Hematopoietic multipotent progenitor cell treated with erythropoietin and hydrocortisone succinate and interleukin-3 and kit ligand, for 4 days (in vitro differentiated cells): ENCODE results near the gene PWP2.
"Not testable (repeated sequence)": the region's sequence is repeated elsewhere in the genome, so short reads cannot be mapped to it uniquely, and the experiment has no call there.

Experiments used
- DNase-seq: peaks from one replicate; pipeline ENCODE4 v3.0.0-alpha.2; 2015

PWP2 gene

GRCh38 chr21:44139787-44140551 is 32.8 kb downstream of the PWP2 start:
- DNase-seq, result not testable (repeated sequence)

GRCh38 chr21:44140552-44140932 is 33.3 kb downstream of the PWP2 start:
- DNase-seq, result not testable (repeated sequence)

DNA sequence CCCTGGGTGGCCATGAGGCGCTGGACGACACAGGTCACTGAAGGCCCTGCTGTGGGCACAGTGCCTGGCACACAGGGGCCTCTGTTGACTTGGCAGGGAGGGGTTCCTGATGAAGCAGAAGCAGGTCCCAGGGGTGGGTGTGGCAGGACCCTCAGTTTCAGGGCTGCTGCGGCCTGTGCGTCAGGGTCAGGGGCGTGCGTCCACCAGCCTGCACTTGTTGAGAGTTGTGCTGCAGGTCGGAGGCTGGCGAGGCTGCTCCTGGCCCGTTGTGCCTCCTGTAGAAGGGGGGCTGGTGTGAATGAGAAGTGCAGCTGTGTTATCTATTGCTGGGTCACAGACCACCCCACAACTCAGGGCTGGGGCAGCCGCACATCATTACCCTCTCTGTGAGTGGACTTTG is 35.3 kb downstream of the PWP2 start:
- DNase-seq, result peak; percentile 0

DNA sequence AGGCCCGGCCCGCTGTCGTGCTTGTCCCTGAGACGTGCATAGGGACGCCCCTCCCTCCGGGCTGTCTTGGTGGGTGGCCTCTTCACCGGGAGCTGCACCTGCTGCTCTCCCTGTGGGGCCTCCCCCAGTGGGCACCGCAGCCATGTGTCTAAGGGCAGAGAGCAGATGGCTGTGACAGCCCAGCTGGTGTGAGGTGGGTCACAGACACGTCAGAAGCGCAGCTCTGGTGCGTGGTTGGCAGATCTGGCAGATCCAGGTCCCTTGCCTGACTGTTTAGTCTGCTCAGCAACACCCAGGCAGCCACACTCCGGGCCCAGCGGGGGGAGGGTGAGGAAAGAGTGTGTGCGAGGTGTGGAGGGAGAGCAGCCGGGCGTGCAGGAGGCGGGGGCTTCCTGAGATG is 36.2 kb downstream of the PWP2 start:
- DNase-seq, result not testable (repeated sequence)

DNA sequence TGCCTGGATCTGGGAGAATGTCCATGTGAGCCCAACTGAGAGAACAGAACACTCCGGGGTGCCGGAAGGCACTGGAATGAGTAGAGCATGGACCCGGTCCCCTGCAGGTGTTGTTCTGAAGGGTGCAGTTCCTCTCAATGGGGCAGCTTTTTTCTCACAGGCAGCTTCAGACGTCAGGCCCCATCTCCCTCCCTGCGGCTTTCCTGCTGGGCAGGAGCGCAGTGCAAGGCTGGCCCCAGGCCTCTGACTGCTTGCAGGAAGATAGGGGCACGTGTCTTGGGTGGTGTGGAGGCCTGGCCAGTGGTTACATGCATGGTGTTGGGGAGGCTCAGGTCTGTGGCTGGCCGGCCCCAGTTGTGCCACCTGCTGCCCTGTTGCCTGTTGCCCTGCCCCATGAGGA is 36.8 kb downstream of the PWP2 start:
- not testable (repeated sequence) for DNase-seq

DNA sequence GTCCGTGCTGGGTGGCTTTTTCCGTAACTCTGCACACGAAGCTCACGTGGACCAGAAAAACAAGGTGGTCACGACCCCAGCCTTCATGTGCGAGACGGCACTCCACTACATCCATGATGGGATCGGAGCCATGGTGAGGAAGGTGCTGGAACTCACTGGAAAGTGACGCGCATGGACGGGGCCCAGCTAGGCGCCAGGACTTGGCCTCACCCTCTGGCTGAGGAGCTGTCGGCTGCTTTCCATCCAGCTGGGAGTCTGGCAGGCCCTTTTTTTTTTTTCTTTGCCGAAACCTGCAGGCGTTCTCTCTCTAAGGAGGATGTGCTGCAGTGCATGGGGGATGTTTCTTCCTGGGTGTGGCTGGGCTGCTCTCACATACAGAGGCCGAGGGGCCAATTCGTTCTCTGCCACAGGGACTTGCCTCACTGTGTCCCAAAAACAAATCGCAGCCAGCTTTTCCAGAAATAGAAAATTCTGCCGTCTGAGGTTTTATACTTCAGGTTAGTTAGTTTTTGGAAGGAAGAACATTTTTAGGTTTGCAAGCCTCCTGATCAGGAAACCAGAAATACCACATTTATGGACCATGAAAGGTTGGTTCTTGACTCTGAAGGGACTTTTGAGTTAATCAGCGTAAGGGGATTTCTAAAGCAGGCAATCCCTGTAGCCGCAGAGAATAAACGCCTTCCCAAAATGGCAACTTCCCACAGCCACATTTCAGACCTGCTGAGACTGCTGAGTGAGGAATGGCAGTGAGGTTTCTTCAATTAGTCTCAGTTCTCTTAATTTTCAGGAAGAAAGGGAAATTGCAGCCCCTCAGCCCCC is 37.8 kb downstream of the PWP2 start:
- not testable (repeated sequence) for DNase-seq

DNA sequence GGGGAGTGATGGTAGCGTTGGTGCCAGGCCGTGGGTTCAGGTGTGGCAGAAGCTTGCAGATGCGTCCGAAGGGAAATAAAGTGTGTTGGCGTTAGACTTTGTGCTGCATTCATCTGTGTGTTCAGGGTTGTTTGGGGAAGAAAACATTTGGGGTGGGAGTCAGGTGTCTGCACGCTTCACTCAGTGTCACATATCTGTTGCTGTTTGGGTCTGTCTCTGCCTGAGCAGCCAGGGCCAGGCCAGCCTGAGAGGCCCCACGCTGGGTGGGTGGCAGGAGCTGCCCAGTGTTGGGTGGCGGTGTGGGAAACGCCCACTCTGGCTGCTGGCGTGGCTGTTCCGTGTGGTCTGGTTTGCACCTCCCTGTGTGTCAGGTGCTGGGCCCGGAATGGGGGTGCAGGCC is 38.4 kb downstream of the PWP2 start:
- DNase-seq, result not testable (repeated sequence)

DNA sequence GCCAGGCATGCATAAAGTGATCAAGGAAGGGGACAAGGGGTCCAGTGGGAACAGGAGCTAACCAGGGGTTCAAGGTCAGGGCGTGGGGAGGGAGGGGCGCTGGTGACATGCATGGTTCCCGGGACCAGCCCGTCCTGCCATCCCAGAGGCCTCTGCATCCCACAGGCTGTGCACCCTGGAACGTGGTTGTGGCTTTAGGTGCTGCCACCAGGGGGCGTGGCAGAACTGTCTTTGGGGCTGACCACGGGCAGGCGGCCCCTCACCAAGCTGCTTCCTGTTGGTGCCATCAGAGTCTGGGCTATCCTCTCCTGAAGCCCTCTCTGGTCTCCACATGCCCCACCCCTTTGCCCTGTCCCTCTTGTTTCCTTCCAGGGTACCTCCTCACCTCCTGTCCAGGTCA is 39.9 kb downstream of the PWP2 start:
- DNase-seq, result not testable (repeated sequence)

GRCh38 chr21:44150255-44150654 is 43.1 kb downstream of the PWP2 start:
- DNase-seq, result not testable (repeated sequence)

DNA sequence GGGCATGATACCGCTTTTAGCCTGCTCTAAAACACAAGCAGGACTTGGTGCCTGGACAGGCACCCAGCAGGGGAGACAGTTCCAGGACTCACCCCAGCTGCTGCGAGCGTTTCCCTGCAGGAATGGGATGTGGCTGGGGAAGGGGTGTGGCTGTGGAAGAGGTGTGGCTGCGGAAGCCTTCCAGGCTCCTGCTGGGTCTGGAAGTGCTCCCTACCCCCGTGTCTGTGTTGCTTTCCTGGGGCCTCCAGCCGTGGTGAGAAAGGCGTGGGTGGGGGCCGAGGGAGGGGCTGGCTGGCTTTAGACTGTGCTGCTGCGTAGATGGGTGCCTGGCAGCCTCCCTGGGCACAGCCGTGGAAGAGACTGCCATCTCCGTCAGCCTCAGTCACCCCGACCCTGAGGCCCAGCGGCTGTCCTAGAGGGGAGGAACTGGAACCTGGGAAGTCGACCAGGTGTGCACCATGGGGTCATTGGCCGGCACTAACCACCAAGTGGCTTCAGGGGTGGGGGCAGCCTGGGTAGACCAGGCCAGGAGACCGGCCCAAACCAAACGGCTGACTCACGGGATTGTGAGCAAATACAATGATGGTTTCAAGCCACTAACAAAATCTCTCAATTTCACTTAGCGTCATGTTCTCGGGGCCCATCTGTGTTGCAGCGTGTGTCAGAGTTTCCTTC is 46.2 kb downstream of the PWP2 start:
- DNase-seq, result not testable (repeated sequence)

DNA sequence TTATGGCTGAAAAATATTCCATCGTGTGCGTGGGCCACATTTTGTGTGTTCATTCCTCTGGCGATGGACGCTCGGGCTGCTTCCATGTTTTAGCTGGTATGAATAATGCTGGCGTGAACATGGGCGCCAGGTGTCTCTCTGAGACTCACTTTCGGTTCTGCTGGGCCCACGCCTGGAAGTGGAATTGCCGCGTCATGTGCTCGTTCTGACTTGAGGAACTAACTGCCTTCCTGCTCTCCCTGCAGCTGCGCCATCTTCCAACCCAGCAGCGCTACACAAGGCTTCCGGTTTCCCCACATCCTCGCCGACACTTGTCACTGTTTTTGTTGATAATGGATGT is 46.7 kb downstream of the PWP2 start:
- not testable (repeated sequence) for DNase-seq

DNA sequence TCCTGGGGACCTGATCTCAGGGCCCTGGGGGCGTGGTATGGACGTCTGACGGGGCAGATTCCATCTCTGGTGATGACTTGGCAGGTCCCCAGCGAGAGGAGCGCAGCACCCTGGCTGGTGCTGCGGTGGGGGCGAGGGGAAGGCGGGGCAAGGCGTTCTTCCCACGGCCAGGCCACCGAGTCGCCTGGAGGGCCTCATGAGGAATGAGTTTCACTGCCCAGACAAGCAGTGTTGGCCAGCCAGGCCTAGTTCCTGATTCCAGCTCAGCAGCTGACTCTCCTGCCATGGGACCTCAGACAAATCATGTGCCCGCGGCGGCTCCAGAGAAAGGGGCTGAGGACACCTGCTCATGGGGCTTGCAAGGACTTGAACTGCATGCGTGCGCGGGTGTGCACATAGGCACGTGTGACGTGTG is 47.6 kb downstream of the PWP2 start:
- DNase-seq, result not testable (repeated sequence)

DNA sequence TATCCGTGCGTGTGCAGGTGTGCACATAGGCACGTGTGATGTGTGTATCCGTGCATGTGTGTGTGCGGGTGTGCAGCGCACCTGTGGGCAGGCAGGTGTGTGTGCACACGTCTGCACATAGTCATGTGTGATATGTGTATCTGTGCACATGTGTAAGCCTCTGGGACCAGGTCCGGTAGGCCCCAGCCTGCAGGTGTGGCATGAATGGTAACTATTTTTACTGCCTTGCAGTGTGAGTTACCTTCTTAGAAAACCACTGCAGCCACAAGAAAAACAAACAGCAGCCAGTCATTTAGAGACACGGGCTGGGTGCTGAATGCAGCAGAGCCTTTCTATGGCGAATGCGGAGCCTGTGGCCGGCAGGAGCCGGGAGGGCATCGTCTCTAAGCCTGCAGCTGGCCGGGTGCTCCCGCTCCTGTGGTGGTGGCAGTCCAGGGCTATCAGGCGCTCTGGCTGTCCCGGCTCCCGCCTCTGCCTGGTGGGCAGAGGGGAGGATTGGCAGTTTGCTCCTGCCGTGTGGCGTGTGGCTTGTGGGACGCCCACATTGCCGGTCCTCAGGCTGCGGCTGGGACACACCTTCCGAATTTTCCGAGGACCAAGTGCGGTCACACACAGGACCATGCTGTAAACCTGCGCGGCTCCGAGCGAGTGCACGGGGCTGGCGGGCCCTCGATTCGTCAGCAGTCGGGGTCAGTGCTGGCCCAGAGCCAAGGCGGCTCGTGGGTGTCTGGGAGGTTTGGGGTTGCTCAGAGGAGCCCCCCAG is 48.2 kb downstream of the PWP2 start:
- DNase-seq, result not testable (repeated sequence)

- not testable (repeated sequence) for DNase-seq
Measured at GRCh38 chr21:44155994-44156380, 48.8 kb downstream of the PWP2 start.

DNA sequence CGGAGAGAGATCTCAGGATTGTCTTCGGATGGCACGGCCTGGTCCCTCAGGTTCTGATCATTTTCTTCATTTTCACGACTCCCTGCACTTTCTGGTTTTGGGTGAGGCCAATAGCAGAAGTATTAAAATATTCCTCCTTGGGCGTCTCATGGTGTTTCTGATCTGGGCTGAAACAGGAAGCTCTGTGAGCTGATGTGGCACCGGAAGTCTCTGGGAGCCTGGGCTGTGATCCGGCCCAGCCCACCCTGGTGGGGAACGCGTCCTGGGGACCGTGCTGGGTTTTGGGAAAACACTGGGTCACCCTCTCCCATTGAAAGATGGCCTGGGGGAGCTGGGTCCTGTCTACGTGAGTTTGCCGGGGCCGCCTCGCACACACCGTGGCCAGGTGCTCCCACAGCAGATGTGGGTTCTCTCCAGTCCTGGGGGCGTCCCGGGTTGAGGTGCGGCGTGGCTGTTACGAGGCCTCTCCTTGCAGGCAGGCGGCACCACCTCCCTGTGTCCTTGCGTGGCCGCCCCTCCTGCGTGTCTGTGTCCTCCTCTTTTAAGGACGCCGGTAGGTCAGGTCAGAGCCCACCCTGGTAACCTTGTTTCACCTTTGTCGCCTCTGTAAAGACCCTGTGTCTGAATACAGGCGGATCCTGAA is 50.4 kb downstream of the PWP2 start:
- DNase-seq, result not testable (repeated sequence)

DNA sequence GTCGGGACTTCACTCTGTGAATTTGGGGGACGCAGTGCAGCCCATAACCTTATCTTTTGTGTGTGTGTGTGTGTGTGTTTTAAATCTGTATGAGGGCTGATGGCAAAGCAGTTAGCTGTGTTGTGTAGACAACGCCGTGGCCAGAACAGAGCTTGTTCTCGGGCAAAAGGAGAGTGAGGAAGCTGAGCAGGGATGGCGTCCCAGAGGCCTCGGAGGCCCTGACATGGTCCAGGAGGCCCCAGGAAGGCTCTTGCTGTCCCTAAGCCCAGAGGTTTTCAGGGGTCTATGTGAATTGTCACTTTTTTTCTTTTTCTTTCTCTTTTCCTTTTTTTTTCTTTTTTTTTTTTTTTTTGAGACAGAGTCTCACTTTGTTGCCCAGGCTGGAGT is 50.9 kb downstream of the PWP2 start:
- peak; percentile 4 for DNase-seq

DNA sequence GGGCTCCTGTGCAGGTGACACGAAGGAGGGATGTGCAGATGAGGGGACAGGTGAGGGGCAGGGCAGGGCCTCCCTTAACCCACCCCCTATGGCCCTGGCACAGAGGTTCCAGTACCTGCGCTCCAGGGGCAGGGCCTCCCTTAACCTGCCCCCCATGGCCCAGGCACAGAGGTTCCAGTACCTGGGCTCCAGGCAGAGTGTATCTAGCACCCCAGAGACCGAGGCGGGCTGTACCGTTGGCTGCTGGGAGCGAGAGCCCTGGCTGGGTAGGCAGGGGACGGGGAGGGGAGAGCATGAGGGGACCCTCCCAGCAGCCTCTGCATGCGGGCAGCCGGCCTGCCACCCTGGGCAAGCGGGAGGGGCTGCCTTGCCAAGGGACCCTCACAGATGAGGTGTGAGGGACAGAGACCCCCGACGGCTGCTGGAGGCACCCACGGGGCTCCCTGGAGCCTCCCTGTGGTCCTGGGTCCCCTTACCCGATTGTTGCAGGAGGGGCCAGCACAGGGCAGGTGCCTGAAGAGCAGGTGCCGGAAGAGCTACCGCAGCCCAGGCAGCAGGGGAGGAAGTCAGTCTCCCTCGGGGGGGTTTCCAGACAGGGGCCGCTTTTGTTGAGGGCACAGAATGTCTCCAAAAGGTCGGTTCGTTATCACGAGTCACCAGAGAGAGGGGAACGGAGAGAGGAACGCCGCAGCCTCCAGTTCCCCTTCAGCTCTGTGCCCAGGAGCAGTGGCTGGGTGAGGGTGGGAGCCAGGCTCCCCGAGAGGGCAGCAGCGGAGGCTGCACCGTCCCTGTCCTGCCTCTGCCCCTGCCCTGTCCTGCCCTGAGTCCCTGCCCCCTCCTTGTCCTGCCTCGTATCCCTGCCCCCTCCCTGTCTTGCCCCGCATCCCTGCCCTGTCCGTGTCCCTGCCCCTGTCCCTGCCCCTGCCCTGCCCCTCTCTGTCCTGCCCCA is 52.4 kb downstream of the PWP2 start:
- DNase-seq, result peak; percentile 74

GRCh38 chr21:44160298-44160672 is 53.1 kb downstream of the PWP2 start:
- DNase-seq, result not testable (repeated sequence)

GRCh38 chr21:44160821-44161220 is 53.6 kb downstream of the PWP2 start:
- DNase-seq, result not testable (repeated sequence)

DNA sequence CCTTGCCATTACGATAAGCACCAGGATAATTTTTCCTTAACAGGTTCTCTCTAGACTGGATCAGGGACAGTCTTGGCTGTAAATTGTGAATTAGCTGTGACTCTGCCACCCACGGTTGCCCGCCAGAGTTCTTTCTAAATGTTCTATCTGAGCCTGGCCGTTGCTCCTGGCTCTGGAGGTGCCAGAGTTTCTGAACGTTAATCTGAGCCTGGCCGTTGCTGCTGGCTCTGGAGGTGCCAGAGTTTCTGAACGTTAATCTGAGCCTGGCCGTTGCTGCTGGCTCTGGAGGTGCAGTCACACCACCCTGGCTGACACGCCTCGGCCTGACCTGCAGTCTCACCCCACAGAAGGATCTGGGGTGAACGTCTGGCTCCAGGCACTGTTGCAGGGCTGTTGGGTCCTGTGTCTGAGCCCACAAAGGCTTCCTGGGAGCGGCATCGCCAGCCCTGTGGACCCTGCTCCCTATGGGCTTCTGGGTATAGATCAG is 56.0 kb downstream of the PWP2 start:
- DNase-seq, result not testable (repeated sequence)

DNA sequence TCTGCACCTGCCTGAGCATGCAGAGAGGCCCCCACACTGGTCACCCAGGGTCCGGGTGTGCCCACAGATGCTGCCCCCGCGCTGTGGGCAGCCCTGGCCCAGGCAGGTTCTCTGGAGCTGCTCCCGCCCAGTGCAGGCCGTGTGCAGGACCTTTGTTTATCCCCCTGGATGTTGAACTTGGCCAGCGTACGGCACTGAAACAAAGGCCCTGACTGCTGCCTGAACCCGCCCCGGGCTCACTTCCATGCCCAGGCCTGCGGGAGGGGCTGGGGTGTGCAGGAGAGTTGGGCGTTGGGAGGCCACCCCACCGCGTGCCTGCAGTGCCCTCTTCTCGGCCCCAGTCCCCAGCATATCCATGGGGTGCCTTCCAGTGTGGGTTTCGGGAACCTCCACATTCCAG is 58.7 kb downstream of the PWP2 start:
- DNase-seq, result not testable (repeated sequence)
